Sigmoid colon (tissue), 7 donors: Measurements from ENCODE around the gene HHAT. TPM values are rescaled to one million over a fixed set of nuclear protein-coding genes. Genes with fewer than 3 reads are reported as not detected.

Experiments
- DNase-seq: peaks from one replicate; pipeline ENCODE4 v3.0.0-alpha.2; 2019
- H3K27ac ChIP-seq, 4 donors: fragments of 200-600 bp; sonication (generic); one replicate each; pipeline ENCODE4 v1.5.1; 2016 to 2019; ENCODE audit warnings: mild to moderate bottlenecking in 1 of 4
- H3K27me3 ChIP-seq, 3 donors: fragments of 200-600 bp; sonication (generic); one replicate each; pipeline ENCODE4 v1.5.1; 2019; ENCODE audit warnings: mild to moderate bottlenecking in 1 of 3
- H3K36me3 ChIP-seq, 4 donors: fragments of 200-600 bp; sonication (generic); one replicate each; pipeline ENCODE4 v1.5.1; 2016 to 2019
- H3K4me1 ChIP-seq, 4 donors: fragments of 200-600 bp; sonication (generic); one replicate each; pipeline ENCODE4 v1.5.1; 2017 to 2019
- H3K4me3 ChIP-seq, 4 donors: fragments of 200-600 bp; sonication (generic); one replicate each; pipeline ENCODE4 v1.5.1; 2017 to 2019; ENCODE audit warnings: mild to moderate bottlenecking in 2 of 4, moderate library complexity in 1 of 4
- H3K9me3 ChIP-seq, 4 donors: fragments of 200-600 bp in 3 of 4; sonication (generic) in 3 of 4; one replicate each; pipeline versions ENCODE4 v1.5.1 to v1.6.1; 2013 to 2019
- CTCF ChIP-seq, 4 experiments: fragments of 450-650 bp in 3 of 4; fragments of 200-600 bp in 1 of 4; IDR thresholded peaks; one replicate each; pipeline ENCODE4 v1.5.1; 2016 to 2019; ENCODE audit warnings: antibody characterized with exemption in 4 of 4, mild to moderate bottlenecking in 3 of 4, moderate library complexity in 2 of 4
- EP300 ChIP-seq, 4 donors: sonication (generic); formaldehyde crosslinking; IDR thresholded peaks; one replicate each; pipeline ENCODE4 v1.6.1; 2017; ENCODE audit warnings: antibody characterized with exemption in 4 of 4
- POLR2A ChIP-seq, 2 donors: fragments of 450-650 bp; IDR thresholded peaks; one replicate each; pipeline ENCODE4 v1.6.1; 2016; ENCODE audit warnings: antibody characterized with exemption in 2 of 2, mild to moderate bottlenecking in 2 of 2, moderate library complexity in 2 of 2
- POLR2AphosphoS5 ChIP-seq, 4 donors: sonication (generic); formaldehyde crosslinking; IDR thresholded peaks; one replicate each; pipeline ENCODE4 v1.6.1; 2017; ENCODE audit warnings: antibody characterized with exemption in 4 of 4
- WGBS, 2 donors: extraction: QIAGEN DNeasy Blood & Tissue Kit; methylation state at CpG; one replicate each; pipeline ENCODE4 v1.1.7; 2013; 5-methylcytosine and 5-hydroxymethylcytosine counted together
- intact Hi-C: fragments of 100-400 bp; cut with DNase I; formaldehyde crosslinking; loops from one replicate; pipeline ENCODE4 v1.15.1; 2023
- polyA plus RNA-seq, 3 donors: library from polyadenylated mRNA; stranded (reverse); fragments of 200-250 nt; gene quantifications; one replicate each; pipeline ENCODE4 v1.2.3, GENCODE V29; 2013
- total RNA-seq, 4 donors: library from RNA; depleted of rRNA; stranded (reverse); fragments of >200 nt; gene quantifications; one replicate each; pipeline ENCODE4 v1.1.0, GENCODE V29; 2016
- donor health status: healthy with polysubstance abuse.
- donor health status: Bipolar disorder and iron deficiency.
- donor health status: healthy.

HHAT gene
- total and polyA plus RNA-seq, 7 donors = 0.46 to 6.4 (median 2.1) TPM

- no peak for DNase-seq
- TF ChIP-seq POLR2A (IDR thresholded peaks at IDR 0.05) (no peak), EP300 (IDR thresholded peaks at IDR 0.05) (no peak), POLR2AphosphoS5 (IDR thresholded peaks at IDR 0.05) (no peak), CTCF (IDR thresholded peaks at IDR 0.05) (no peak)
- intact Hi-C loops = no loop called here
- Histone ChIP-seq H3K4me1 (no peaks in the 10 kb centered on the region), H3K27me3 (no peaks in the 10 kb centered on the region), H3K4me3 (no peak overlapping the region), H3K9me3 (no peaks in the 10 kb centered on the region), H3K27ac (no peak overlapping the region), H3K36me3 (peaks cover 0 to 4% (median 0%) of the 10 kb centered on the region in 4 donors)
- 86 to 90% methylated on average over 3 of the region's 3 CpGs for WGBS, 2 donors
These were observed 345.4 kb downstream of the HHAT start for GRCh38 chr1:210674151-210674550.

GRCh38 chr1:210676539-210676938 is 347.8 kb downstream of the HHAT start:
- TF ChIP-seq POLR2A (IDR thresholded peaks at IDR 0.05) (no peak), EP300 (IDR thresholded peaks at IDR 0.05) (no peak), CTCF (IDR thresholded peaks at IDR 0.05) (no peak), POLR2AphosphoS5 (IDR thresholded peaks at IDR 0.05) (no peak)
- no peaks in the 10 kb centered on the region for H3K27me3 ChIP-seq
- intact Hi-C loops = no loop called here

GRCh38 chr1:210677533-210677932 is 348.8 kb downstream of the HHAT start:
- WGBS, 2 donors = 69 to 87% methylated on average over 4 of the region's 4 CpGs
- Histone ChIP-seq H3K27ac (no peak overlapping the region), H3K4me3 (no peak overlapping the region), H3K4me1 (no peaks in the 10 kb centered on the region), H3K9me3 (no peaks in the 10 kb centered on the region), H3K27me3 (no peaks in the 10 kb centered on the region), H3K36me3 (peaks cover 0 to 4% (median 0%) of the 10 kb centered on the region in 4 donors)
- no peak for TF ChIP-seq POLR2AphosphoS5 (IDR thresholded peaks at IDR 0.05)
- no peak for TF ChIP-seq POLR2A (IDR thresholded peaks at IDR 0.05)
- TF ChIP-seq CTCF (IDR thresholded peaks at IDR 0.05) = no peak
- no peak for TF ChIP-seq EP300 (IDR thresholded peaks at IDR 0.05)
- DNase-seq = no peak
- intact Hi-C loops = no loop called here

More at GRCh38 chr1:210676539-210676938, 347.8 kb downstream of the HHAT start:
- no peak overlapping the region for H3K27ac ChIP-seq
- DNase-seq = no peak
- H3K4me3 ChIP-seq = no peak overlapping the region
- peaks cover 0 to 4% (median 0%) of the 10 kb centered on the region in 4 donors for H3K36me3 ChIP-seq
- no peaks in the 10 kb centered on the region for H3K9me3 ChIP-seq
- no peaks in the 10 kb centered on the region for H3K4me1 ChIP-seq
- 95 to 97% methylated on average over 3 of the region's 3 CpGs for WGBS, 2 donors

- H3K4me3 ChIP-seq = no peak overlapping the region
- TF ChIP-seq EP300 (IDR thresholded peaks at IDR 0.05) = no peak
- TF ChIP-seq CTCF (IDR thresholded peaks at IDR 0.05) = no peak
- TF ChIP-seq POLR2A (IDR thresholded peaks at IDR 0.05) = no peak
- TF ChIP-seq POLR2AphosphoS5 (IDR thresholded peaks at IDR 0.05) = no peak
- peaks cover 0 to 4% (median 0%) of the 10 kb centered on the region in 4 donors for H3K36me3 ChIP-seq
- H3K27ac ChIP-seq = no peak overlapping the region
- no peak for DNase-seq
- intact Hi-C loops = no loop called here
- H3K27me3 ChIP-seq = no peaks in the 10 kb centered on the region
- H3K4me1 ChIP-seq = no peaks in the 10 kb centered on the region
- 78 to 82% methylated on average over 3 of the region's 3 CpGs for WGBS, 2 donors
- no peaks in the 10 kb centered on the region for H3K9me3 ChIP-seq
These were observed 349.6 kb downstream of the HHAT start for GRCh38 chr1:210678306-210678705.

GRCh38 chr1:210681158-210681557 is 352.5 kb downstream of the HHAT start:
- Histone ChIP-seq H3K36me3 (no peaks in the 10 kb centered on the region), H3K27me3 (no peaks in the 10 kb centered on the region), H3K4me1 (no peaks in the 10 kb centered on the region), H3K4me3 (no peak overlapping the region), H3K9me3 (no peaks in the 10 kb centered on the region), H3K27ac (no peak overlapping the region)
- 84 to 92% methylated on average over 7 of the region's 7 CpGs for WGBS, 2 donors
- no peak for TF ChIP-seq CTCF (IDR thresholded peaks at IDR 0.05)
- TF ChIP-seq EP300 (IDR thresholded peaks at IDR 0.05) = no peak
- no peak for TF ChIP-seq POLR2AphosphoS5 (IDR thresholded peaks at IDR 0.05)
- no peak for TF ChIP-seq POLR2A (IDR thresholded peaks at IDR 0.05)
- DNase-seq = no peak
- intact Hi-C loops = no loop called here
